ENCODE data around the gene RHBDL2. TPM values are rescaled to one million over a fixed set of nuclear protein-coding genes. Genes with fewer than 3 reads are reported as not detected.

Gene RHBDL2
- total RNA-seq, 1 experiment from 2014 or later = not detected

GRCh38 chr1:38896169-38896568 lies 45.5 kb downstream of the RHBDL2 start:
- no peak overlapping the region for H3K9ac ChIP-seq (ENCODE audit: low read length)
- RAD21 ChIA-PET (ENCODE audit: low non-redundant PET in 1 of 2, low total read pairs in 2 of 2, uncharacterized antibody in 2 of 2, unreplicated experiment in 2 of 2) = no interaction called here
- no peak for TF ChIP-seq CBX3 (IDR thresholded peaks at IDR 0.05; ENCODE audit: low read depth)
- TF ChIP-seq POLR2AphosphoS5 (IDR thresholded peaks at IDR 0.05; ENCODE audit: low read depth, low read length) = no peak
- no peak for TF ChIP-seq ATF3 (IDR thresholded peaks at IDR 0.05)
- no peak for TF ChIP-seq SRF (IDR thresholded peaks at IDR 0.05; ENCODE audit: low read depth)
- TF ChIP-seq SP1 (IDR thresholded peaks at IDR 0.05; ENCODE audit: low read depth) = no peak
- TF ChIP-seq CTCF (IDR thresholded peaks at IDR 0.05 in 2 of 3, conservative IDR thresholded peaks at IDR 0.05 in 1 of 3; ENCODE audit: borderline replicate concordance in 1 of 3, insufficient read depth in 1 of 3, low read depth in 2 of 3, low read length in 2 of 3) = no peak
- TF ChIP-seq ELF1 (IDR thresholded peaks at IDR 0.05; ENCODE audit: borderline replicate concordance, low read depth) = no peak
- no peak for TF ChIP-seq JUND (IDR thresholded peaks at IDR 0.05)
- no peak for TF ChIP-seq EGR1 (IDR thresholded peaks at IDR 0.05; ENCODE audit: low read depth)
- no peak for TF ChIP-seq SIN3A (IDR thresholded peaks at IDR 0.05; ENCODE audit: low read depth)
- TF ChIP-seq YY1 (IDR thresholded peaks at IDR 0.05; ENCODE audit: extremely low read depth, insufficient replicate concordance, low read depth, low read length) = no peak
- no peak for TF ChIP-seq EZH2 (IDR thresholded peaks at IDR 0.05)
- TF ChIP-seq CEBPB (IDR thresholded peaks at IDR 0.05; ENCODE audit: low read depth) = no peak
- no peak for TF ChIP-seq FOSL1 (IDR thresholded peaks at IDR 0.05; ENCODE audit: low read depth)
- TF ChIP-seq ZNF274 (IDR thresholded peaks at IDR 0.05; ENCODE audit: low read depth, low read length) = no peak
- H3K4me2 ChIP-seq (ENCODE audit: low read length) = no peak overlapping the region
- no peaks in the 10 kb centered on the region for H3K79me2 ChIP-seq (ENCODE audit: insufficient read depth, low read length)
- H4K20me1 ChIP-seq (ENCODE audit: insufficient read depth) = no peaks in the 10 kb centered on the region
- H3K9me2 ChIP-seq (ENCODE audit: insufficient read depth) = no peaks in the 10 kb centered on the region
- POLR2A ChIA-PET = no interaction called here
- H3K27ac ChIP-seq (ENCODE audit: low read depth, low read length) = no peak overlapping the region
- no peaks in the 10 kb centered on the region for H3K36me3 ChIP-seq (ENCODE audit: control insufficient read depth in 1 of 2, insufficient read depth in 2 of 2, low read length in 2 of 2)
- ATAC-seq = no peak
- DNase-seq (ENCODE audit: low read depth, low spot score) = no peak
- no TSS peak for BruUV-seq (replicated peaks)
- H3K4me1 ChIP-seq (ENCODE audit: control insufficient read depth in 1 of 2, insufficient read depth in 2 of 2, low read length in 2 of 2) = no peaks in the 10 kb centered on the region
- intact Hi-C loops (cut with micrococcal nuclease) = no loop called here
- CTCF ChIA-PET = no interaction called here
- no peaks in the 10 kb centered on the region for H3K9me3 ChIP-seq (ENCODE audit: control insufficient read depth in 1 of 2, insufficient read depth in 1 of 2, low read depth in 1 of 2, low read length in 2 of 2)
- no peaks in the 10 kb centered on the region for H3K27me3 ChIP-seq (ENCODE audit: insufficient read depth, low read length)
- no peak overlapping the region for H2AFZ ChIP-seq (ENCODE audit: low read depth, low read length, poor library complexity, severe bottlenecking)
- no peak overlapping the region for H3K4me3 ChIP-seq (replicated peaks in 1 of 2; ENCODE audit: low read depth in 1 of 2, low read length in 2 of 2)
